A673 (cell line): ENCODE data around the gene HNRNPF. TPM values are rescaled to one million over a fixed set of nuclear protein-coding genes. Genes with fewer than 3 reads are reported as not detected.

ENCODE experiments used
- BruUV-seq: library from RNA; stranded (reverse); fragments of 400-500 nt; replicated peaks from 2 replicates; lab custom pipeline; 2021; lab: Mats Ljungman, UMichigan
- CTCF ChIA-PET: fragments of 300-600 bp; sonication (Branson Sonifier 250); formaldehyde crosslinking; loops from one replicate; lab custom pipeline; 2022; ENCODE audit warnings: antibody characterized with exemption; lab: Charles Lee
- POLR2A ChIA-PET: fragments of 300-600 bp; sonication (Branson Sonifier 250); formaldehyde crosslinking; loops from one replicate; lab custom pipeline; 2022; ENCODE audit warnings: antibody characterized with exemption; ENCODE audit not compliant: low non-redundant PET; lab: Charles Lee
- DNase-seq: peaks from one replicate; pipeline ENCODE4 v3.0.0-alpha.2; 2015; ENCODE audit warnings: low spot score
- H3K27ac ChIP-seq: fragments of 200-600 bp; sonication (generic); 2 replicates; pipeline ENCODE4 v1.5.1; 2016; ENCODE audit warnings: mixed run types, low read depth, mild to moderate bottlenecking, mixed read lengths, antibody characterized with exemption, low read length; ENCODE audit not compliant: poor library complexity, severe bottlenecking
- H3K27me3 ChIP-seq: fragments of 200-600 bp; sonication (generic); replicated peaks from 2 replicates; pipeline ENCODE4 v1.6.1; 2017; ENCODE audit warnings: mixed run types, low read depth, mild to moderate bottlenecking, mixed read lengths, antibody characterized with exemption, low read length; ENCODE audit not compliant: insufficient read depth, poor library complexity
- H3K36me3 ChIP-seq: fragments of 200-600 bp; sonication (generic); 2 replicates; pipeline ENCODE4 v1.6.1; 2016; ENCODE audit warnings: mixed run types, mild to moderate bottlenecking, mixed read lengths, antibody characterized with exemption, low read length; ENCODE audit not compliant: insufficient read depth, poor library complexity, severe bottlenecking
- H3K4me1 ChIP-seq: fragments of 200-600 bp; sonication (generic); 2 replicates; pipeline ENCODE4 v1.6.1; 2017; ENCODE audit warnings: mixed run types, mild to moderate bottlenecking, mixed read lengths, antibody characterized with exemption, low read length; ENCODE audit not compliant: insufficient read depth, poor library complexity, severe bottlenecking
- H3K4me3 ChIP-seq: fragments of 200-600 bp; sonication (generic); 2 replicates; pipeline ENCODE4 v1.5.1; 2016; ENCODE audit warnings: low read depth, mixed run types, mild to moderate bottlenecking, mixed read lengths, low read length; ENCODE audit not compliant: poor library complexity, severe bottlenecking
- H3K9me3 ChIP-seq: fragments of 200-600 bp; sonication (generic); 2 replicates; pipeline ENCODE4 v1.6.1; 2016; ENCODE audit warnings: mixed run types, low read depth, mild to moderate bottlenecking, mixed read lengths, antibody characterized with exemption, low read length; ENCODE audit not compliant: poor library complexity, severe bottlenecking
- EZH2 ChIP-seq: fragments of 200-600 bp; sonication (generic); IDR thresholded peaks from 2 replicates; pipeline ENCODE4 v1.6.1; 2017; ENCODE audit warnings: borderline replicate concordance, low read depth, mild to moderate bottlenecking, mixed read lengths, antibody characterized with exemption, low read length; ENCODE audit not compliant: poor library complexity, severe bottlenecking
- intact Hi-C: fragments of 100-400 bp; cut with micrococcal nuclease; formaldehyde crosslinking; loops from one replicate; pipeline ENCODE4 v1.10.0; 2022; ENCODE audit not compliant: unreplicated experiment
- total RNA-seq: library from RNA; stranded (reverse); gene quantifications from 2 replicates; pipeline ENCODE4 v1.2.3, GENCODE V29; 2021
- TF ChIP-seq, protein P1 (sequence below): fragments of 300-800, 200-600 bp; sonication (generic); conservative IDR thresholded peaks from 2 replicates; pipeline ENCODE4 v1.5.1; 2017; ENCODE audit warnings: low read depth, mild to moderate bottlenecking, antibody characterized with exemption, low read length, moderate library complexity, mixed read lengths

The HNRNPF gene
- total RNA-seq, 1 experiment from 2014 or later: 277 TPM

DNA sequence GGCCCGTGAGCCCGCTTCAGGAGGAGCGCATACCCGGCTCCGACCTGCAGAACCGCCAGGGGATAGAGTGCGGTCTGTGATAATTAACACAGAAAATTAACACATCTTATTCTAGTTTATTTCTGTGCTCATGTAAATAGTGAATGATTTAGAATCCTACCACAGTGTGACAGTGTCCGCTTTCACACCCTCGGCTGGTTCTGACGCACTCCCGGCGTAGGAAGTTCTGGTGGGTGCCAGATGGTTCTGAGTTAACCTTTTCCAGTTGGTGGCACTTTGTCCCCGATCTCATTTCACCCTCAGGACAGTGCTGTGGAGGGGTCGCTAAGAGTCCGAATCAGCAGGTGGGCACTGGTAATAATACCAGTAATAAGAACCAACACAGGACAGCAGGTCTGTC, 65.9 kb downstream of the HNRNPF start:
- no peaks in the 10 kb centered on the region for H3K9me3 ChIP-seq
- CTCF ChIA-PET: no interaction called here
- no peaks in the 10 kb centered on the region for H3K4me1 ChIP-seq
- BruUV-seq: no TSS peak
- H3K27me3 ChIP-seq: no peaks in the 10 kb centered on the region
- TF ChIP-seq, protein P1, sequence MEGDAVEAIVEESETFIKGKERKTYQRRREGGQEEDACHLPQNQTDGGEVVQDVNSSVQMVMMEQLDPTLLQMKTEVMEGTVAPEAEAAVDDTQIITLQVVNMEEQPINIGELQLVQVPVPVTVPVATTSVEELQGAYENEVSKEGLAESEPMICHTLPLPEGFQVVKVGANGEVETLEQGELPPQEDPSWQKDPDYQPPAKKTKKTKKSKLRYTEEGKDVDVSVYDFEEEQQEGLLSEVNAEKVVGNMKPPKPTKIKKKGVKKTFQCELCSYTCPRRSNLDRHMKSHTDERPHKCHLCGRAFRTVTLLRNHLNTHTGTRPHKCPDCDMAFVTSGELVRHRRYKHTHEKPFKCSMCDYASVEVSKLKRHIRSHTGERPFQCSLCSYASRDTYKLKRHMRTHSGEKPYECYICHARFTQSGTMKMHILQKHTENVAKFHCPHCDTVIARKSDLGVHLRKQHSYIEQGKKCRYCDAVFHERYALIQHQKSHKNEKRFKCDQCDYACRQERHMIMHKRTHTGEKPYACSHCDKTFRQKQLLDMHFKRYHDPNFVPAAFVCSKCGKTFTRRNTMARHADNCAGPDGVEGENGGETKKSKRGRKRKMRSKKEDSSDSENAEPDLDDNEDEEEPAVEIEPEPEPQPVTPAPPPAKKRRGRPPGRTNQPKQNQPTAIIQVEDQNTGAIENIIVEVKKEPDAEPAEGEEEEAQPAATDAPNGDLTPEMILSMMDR: no peak
- intact Hi-C loops: loop anchor here (10.0 kb wide), 1 partner anchor 118 kb away; no protein-coding TSS in a partner anchor
- no peak overlapping the region for H3K27ac ChIP-seq
- no peaks in the 10 kb centered on the region for H3K36me3 ChIP-seq
- no peak for DNase-seq
- H3K4me3 ChIP-seq: no peak overlapping the region
- POLR2A ChIA-PET: no interaction called here

DNA sequence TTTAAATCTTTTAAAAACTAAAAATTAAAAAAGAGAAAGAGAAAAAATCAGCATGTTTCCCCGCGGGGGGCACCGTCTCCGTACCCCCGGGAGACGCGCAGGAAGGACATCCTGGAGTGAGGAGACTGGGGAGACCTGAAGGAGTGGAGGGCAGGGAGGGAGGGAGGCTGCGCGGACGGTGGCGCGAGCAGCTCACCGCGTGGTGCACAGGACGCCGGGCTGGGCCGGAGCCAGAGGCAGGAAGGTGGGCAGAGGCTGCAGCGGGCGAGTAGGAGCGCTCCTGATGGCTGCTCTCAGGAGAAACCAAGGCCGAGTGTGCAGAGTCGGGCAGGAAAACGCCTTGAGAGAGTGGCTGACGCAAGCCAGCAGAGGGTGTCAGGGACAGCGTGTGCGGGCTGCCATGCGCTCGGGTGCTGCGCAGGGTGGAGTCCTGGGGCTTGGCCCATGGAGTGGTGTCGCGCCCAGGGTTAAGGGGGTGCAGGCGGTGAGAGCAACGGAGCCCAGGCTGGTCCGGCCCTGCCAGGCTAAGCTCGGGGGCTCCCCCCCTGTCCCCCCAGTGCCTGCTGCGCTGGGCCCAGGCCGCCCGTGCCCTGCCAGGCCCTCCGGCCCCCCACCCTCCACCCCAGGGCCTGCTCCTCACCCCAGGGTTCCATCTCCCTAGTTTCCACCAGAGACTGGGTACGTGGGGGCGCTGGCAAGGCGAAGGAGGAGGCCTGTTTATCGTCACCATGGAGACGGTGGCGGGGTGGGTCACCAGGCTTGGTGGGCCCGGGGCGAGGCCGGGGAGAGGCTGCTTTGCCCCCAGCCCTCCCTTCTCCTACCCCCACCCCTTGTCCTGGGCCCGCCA, 66.5 kb downstream of the HNRNPF start:
- CTCF ChIA-PET: no interaction called here
- intact Hi-C loops: loop anchor here (10.0 kb wide), 1 partner anchor 118 kb away; no protein-coding TSS in a partner anchor
- H3K9me3 ChIP-seq: no peaks in the 10 kb centered on the region
- H3K27me3 ChIP-seq: no peaks in the 10 kb centered on the region
- POLR2A ChIA-PET: no interaction called here
- H3K4me3 ChIP-seq: no peak overlapping the region
- H3K4me1 ChIP-seq: no peaks in the 10 kb centered on the region
- no TSS peak for BruUV-seq
- H3K27ac ChIP-seq: no peak overlapping the region
- H3K36me3 ChIP-seq: no peaks in the 10 kb centered on the region
- no peak for DNase-seq
- TF ChIP-seq, protein P1: no peak
- TF ChIP-seq EZH2: no peak

DNA sequence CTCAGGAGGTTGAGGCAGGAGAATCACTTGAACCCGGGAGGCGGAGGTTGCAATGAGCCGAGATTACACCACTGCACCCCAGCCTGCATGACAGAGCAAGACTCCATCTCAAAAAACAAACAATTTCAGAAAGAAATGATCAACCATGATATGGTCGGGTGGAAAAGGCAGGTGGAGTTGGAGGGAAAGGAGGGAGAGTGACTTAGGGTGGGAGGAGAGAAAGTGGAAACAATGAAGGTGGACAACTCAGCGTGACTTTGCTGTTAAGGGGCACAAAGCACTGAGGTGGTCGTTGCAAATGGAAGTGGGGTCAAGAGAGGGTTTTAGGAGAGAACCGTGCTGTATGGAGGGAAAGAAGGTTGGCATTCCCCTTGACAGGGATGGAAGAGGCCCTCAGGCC, 67.5 kb downstream of the HNRNPF start:
- TF ChIP-seq, protein P1: no peak
- no peak for TF ChIP-seq EZH2
- Histone ChIP-seq H3K4me3 (no peak overlapping the region), H3K27ac (no peak overlapping the region), H3K27me3 (no peaks in the 10 kb centered on the region), H3K36me3 (no peaks in the 10 kb centered on the region), H3K4me1 (no peaks in the 10 kb centered on the region), H3K9me3 (no peaks in the 10 kb centered on the region)
- ChIA-PET CTCF (no interaction called here), POLR2A (no interaction called here)
- no TSS peak for BruUV-seq
- intact Hi-C loops: loop anchor here (10.0 kb wide), 1 partner anchor 117 kb away; no protein-coding TSS in a partner anchor
- DNase-seq: no peak
